Astrocyte of the spinal cord (primary cell): ENCODE results near the gene AOAH.
"Not testable (repeated sequence)": the region's sequence is repeated elsewhere in the genome, so short reads cannot be mapped to it uniquely, and the experiment has no call there.

Experiments
- DNase-seq: peaks from one replicate; pipeline ENCODE4 v3.0.0; 2011; ENCODE audit warnings: low read depth, low spot score
- H3K4me3 ChIP-seq: 2 replicates; pipeline ENCODE4 v1.5.1; 2011; ENCODE audit warnings: low read depth, mild to moderate bottlenecking, low read length, moderate library complexity
- in situ Hi-C: cut with HindIII; loops from 2 replicates; pipeline ENCODE4 v1.10.0; 2017; ENCODE audit warnings: low sequenced_read_pairs
- TF ChIP-seq, protein P1 (sequence below): IDR thresholded peaks from 2 replicates; pipeline ENCODE4 v1.5.1; 2012; ENCODE audit warnings: low read depth, mild to moderate bottlenecking, low read length, inconsistent platforms

The AOAH gene

DNA sequence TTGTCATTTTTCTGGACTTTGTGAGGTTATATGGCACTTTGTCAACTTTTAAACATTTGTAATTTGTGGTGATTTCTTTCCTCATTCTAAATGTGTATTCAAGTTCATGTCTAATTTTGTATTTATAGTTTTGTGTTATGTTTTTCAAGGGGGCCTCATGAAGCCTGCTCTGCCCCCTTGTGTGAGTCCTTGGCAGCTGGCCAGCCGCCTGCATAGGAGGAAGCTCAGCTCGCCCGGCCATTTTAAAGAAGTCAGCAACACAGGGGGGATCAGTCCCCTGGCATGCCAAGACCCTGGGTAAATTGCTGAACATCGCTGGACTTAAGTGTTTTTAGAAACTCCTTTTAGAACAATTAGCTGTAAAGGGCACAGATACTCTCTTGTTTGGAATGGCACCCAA, 211.7 kb downstream of the AOAH start:
- H3K4me3 ChIP-seq, result no peak overlapping the region
- no peak for DNase-seq
- in situ Hi-C loops, result no loop called here
- TF ChIP-seq, protein P1, sequence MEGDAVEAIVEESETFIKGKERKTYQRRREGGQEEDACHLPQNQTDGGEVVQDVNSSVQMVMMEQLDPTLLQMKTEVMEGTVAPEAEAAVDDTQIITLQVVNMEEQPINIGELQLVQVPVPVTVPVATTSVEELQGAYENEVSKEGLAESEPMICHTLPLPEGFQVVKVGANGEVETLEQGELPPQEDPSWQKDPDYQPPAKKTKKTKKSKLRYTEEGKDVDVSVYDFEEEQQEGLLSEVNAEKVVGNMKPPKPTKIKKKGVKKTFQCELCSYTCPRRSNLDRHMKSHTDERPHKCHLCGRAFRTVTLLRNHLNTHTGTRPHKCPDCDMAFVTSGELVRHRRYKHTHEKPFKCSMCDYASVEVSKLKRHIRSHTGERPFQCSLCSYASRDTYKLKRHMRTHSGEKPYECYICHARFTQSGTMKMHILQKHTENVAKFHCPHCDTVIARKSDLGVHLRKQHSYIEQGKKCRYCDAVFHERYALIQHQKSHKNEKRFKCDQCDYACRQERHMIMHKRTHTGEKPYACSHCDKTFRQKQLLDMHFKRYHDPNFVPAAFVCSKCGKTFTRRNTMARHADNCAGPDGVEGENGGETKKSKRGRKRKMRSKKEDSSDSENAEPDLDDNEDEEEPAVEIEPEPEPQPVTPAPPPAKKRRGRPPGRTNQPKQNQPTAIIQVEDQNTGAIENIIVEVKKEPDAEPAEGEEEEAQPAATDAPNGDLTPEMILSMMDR, result no peak

DNA sequence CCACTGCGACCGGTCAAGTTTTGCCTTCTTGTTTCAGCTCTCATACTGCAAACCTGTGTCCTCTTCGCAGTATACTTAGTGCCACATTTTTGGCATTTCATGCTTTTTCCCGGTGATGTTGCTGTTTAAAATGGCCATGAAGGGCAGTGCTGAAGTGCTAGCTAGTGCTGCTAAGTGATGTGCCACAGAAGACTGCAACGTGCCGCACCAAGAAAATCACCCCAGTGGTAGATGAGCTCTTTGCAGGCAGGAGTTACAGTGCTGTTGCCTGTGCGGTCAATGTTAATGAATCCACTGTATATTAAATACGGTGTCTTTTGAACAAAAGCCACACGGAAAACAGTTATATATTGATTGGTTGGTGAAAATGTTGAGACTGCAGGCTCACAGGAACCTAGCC, 214.3 kb downstream of the AOAH start:
- TF ChIP-seq, protein P1, result no peak
- no peak for DNase-seq
- no peak overlapping the region for H3K4me3 ChIP-seq
- in situ Hi-C loops, result no loop called here

DNA sequence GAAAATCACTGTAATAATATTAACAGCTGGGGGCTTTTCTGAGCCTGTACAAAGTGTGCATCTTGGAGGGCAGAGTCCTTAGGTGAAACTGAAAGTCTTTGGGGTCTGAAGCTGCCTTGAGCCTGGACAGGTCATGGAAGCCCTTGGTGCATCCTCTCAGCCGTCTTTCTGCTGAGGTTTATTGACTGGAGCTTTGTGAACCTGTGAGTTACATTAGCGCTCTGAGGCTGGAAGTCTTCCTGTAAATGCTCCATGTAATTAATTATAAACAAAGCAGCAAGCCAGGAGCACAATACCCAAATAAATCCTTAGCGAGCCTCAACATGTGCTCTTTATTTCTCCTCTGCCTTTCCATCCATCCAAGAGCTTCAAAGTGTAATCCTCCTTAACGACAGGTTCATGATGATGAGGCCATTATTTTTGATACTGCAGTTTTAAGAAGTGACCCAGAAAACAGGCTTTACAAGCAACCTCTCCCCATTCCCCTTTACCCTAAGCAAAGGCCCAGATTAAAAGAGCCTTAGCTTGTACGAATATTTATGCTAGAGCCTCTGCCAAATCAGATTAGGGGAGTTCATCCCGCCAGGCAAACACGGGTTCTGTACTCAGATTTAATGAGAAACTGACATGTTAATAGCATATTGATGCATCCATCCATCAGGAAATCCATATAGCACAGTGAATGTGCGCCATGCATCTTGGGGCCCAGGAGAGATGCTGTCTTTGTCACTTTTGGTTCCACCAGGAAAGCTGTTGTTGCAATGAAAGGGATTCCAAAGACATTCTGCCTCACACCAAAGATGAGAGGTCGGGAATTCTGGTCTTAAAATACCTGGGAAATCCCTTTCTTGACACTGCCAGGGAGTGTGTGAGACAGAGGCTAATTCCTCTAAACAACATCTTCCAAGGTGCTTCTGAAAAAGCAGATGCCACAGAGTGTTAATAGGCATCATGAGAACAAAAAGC, 216.5 kb downstream of the AOAH start:
- in situ Hi-C loops, result no loop called here
- no peak overlapping the region for H3K4me3 ChIP-seq
- no peak for DNase-seq
- TF ChIP-seq, protein P1, result no peak

DNA sequence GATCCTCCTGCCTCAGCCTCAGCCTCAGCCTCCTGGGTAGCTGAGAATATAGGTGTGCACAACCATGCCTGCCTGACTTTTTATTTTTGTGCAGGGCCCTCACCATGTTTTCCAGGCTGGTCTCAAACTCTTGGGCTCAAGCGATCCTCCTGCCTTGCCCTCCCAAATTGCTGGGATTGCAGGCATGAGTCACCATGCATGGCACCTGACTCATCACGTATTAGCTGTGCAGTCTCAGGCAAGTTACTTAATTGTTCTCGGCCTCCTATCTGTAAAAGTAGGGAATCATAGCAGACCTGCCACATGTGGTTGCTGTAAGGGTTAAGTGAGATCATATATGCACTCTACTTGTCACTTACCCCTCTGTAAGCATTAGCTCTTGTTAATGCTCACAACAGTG, 217.5 kb downstream of the AOAH start:
- in situ Hi-C loops, result no loop called here
- DNase-seq, result no peak
- TF ChIP-seq, protein P1, result no peak
- no peak overlapping the region for H3K4me3 ChIP-seq

DNA sequence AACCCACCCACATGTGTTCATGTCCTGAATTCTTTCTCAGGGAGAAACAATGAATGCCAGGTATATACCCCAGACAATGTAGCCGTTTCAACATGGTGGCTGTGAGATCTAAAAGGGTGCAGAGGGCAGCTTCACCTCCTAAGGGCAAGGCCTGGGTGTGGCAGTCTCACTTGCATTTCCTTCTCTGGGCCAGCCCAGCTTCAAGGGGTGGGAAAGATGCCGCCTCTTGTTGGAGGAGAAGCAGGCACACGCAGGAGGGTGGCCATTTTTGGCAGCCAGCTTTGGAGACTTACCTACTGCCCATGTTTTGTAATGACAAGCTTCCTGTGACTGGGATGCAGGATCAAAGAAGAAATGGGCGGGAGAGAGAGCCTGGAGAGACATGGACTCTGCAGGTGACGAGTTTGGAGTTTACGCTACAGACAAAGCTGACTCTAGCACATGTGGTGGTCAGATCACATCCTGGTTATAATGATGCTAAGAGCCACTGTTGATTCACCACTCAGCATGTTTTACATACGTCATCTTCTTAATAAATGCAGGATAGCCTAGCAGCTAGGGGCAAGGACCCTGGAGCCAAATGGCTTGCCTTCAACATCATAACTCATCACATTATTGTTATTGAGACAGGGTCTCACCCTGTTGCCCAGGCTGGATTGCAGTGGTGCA, 218.0 kb downstream of the AOAH start:
- no peak overlapping the region for H3K4me3 ChIP-seq
- in situ Hi-C loops, result no loop called here
- TF ChIP-seq, protein P1, result no peak
- DNase-seq, result no peak

DNA sequence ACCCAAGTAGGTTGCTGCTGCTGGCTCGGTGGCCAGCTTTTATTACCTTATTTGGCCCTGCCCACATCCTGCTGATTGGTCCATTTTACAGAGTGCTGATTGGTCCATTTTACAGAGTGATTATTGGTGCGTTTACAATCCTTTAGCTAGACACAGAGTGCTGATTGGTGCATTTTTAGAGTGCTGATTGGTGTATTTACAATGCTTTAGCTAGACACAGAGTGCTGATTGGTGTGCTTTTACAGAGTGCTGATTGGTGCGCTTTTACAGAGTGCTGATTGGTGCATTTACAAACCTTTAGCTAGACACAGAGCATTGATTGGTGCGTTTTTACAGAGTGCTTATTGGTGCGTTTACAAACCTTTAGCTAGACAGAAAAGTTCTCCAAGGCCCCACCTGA, 219.7 kb downstream of the AOAH start:
- H3K4me3 ChIP-seq, in situ Hi-C loops, DNase-seq: not testable (repeated sequence)

DNA sequence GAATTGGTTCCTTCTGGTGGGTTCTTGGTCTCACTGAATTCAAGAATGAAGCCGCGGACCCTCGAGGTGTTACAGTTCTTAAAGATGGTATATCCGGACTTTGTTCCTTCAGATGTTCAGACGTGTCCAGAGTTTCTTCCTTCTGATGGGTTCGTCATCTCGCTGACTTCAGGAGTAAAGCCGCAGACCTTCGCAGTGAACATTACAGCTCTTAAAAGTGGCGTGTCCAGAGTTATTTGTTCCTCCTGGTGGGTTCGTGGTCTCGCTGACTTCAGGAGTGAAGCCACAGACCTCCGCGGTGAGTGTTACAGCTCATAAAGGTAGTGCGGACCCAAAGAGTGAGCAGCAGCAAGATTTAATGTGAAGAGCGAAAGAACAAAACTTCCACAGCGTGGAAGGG, 220.1 kb downstream of the AOAH start:
- H3K4me3 ChIP-seq, in situ Hi-C loops, DNase-seq: not testable (repeated sequence)
